ENCODE measurements around the gene RTKN2. TPM values are rescaled to one million over a fixed set of nuclear protein-coding genes. Genes with fewer than 3 reads are reported as not detected.

Gene RTKN2
- total RNA-seq, 2 donors from 2014 or later, result 11.5 to 19.1 TPM

GRCh38 chr10:62306663-62307062, 38.0 kb upstream of the RTKN2 start:
- 91 to 95% methylated on average over 6 to 9 of the region's 9 CpGs for WGBS, 2 experiments (ENCODE audit: insufficient coverage in 1 of 2, insufficient read length in 1 of 2)
- no peak overlapping the region for H3K4me3 ChIP-seq (ENCODE audit: low read length)
- peaks cover 6% of the 10 kb centered on the region for H3K4me1 Mint-ChIP-seq
- H3K4me3 Mint-ChIP-seq, result no peak overlapping the region
- no peak overlapping the region for H3K27ac Mint-ChIP-seq
- no peaks in the 10 kb centered on the region for H3K4me1 ChIP-seq (ENCODE audit: control insufficient read depth, insufficient read depth, low read length)
- H3K9me3 ChIP-seq (ENCODE audit: control insufficient read depth, low read length), result no peaks in the 10 kb centered on the region
- H3K36me3 Mint-ChIP-seq (ENCODE audit: low read depth), result no peaks in the 10 kb centered on the region
- no peaks in the 10 kb centered on the region for H3K9me3 Mint-ChIP-seq
- no peak overlapping the region for H3K27ac ChIP-seq (ENCODE audit: low read depth, low read length)
- H3K27me3 ChIP-seq (ENCODE audit: control insufficient read depth, insufficient read depth, low read length, poor library complexity, severe bottlenecking), result no peaks in the 10 kb centered on the region
- no peaks in the 10 kb centered on the region for H3K36me3 ChIP-seq (ENCODE audit: control insufficient read depth, insufficient read depth, low read length)
- no peak for TF ChIP-seq CTCF (conservative IDR thresholded peaks at IDR 0.05)
- DNase-seq, result no peak
- H3K9ac ChIP-seq (ENCODE audit: extremely low read depth, low read length, poor library complexity, severe bottlenecking), result no peak overlapping the region
- peaks cover 1% of the 10 kb centered on the region for H3K27me3 Mint-ChIP-seq (ENCODE audit: insufficient read depth)

- H3K9me3 Mint-ChIP-seq, result peaks cover 2% of the 10 kb centered on the region
- H3K27ac Mint-ChIP-seq, result no peak overlapping the region
- Histone ChIP-seq H3K36me3 (ENCODE audit: control insufficient read depth, insufficient read depth, low read length) (no peaks in the 10 kb centered on the region), H3K9me3 (ENCODE audit: control insufficient read depth, low read length) (no peaks in the 10 kb centered on the region), H3K27me3 (ENCODE audit: control insufficient read depth, insufficient read depth, low read length, poor library complexity, severe bottlenecking) (no peaks in the 10 kb centered on the region), H3K27ac (ENCODE audit: low read depth, low read length) (no peak overlapping the region), H3K9ac (ENCODE audit: extremely low read depth, low read length, poor library complexity, severe bottlenecking) (no peak overlapping the region), H3K4me3 (ENCODE audit: low read length) (no peak overlapping the region), H3K4me1 (ENCODE audit: control insufficient read depth, insufficient read depth, low read length) (no peaks in the 10 kb centered on the region)
- peaks cover 1% of the 10 kb centered on the region for H3K27me3 Mint-ChIP-seq (ENCODE audit: insufficient read depth)
- no peak for TF ChIP-seq CTCF (conservative IDR thresholded peaks at IDR 0.05)
- 67 to 100% methylated on average over 1 of the region's 1 CpG for WGBS, 2 experiments (ENCODE audit: insufficient coverage in 1 of 2, insufficient read length in 1 of 2)
- no peak overlapping the region for H3K4me3 Mint-ChIP-seq
- DNase-seq, result no peak
- no peaks in the 10 kb centered on the region for H3K36me3 Mint-ChIP-seq (ENCODE audit: low read depth)
- H3K4me1 Mint-ChIP-seq, result peaks cover 6% of the 10 kb centered on the region
Measured at GRCh38 chr10:62305813-62306212, 37.2 kb upstream of the RTKN2 start.

- no peaks in the 10 kb centered on the region for H3K36me3 ChIP-seq (ENCODE audit: control insufficient read depth, insufficient read depth, low read length)
- no peaks in the 10 kb centered on the region for H3K36me3 Mint-ChIP-seq (ENCODE audit: low read depth)
- DNase-seq, result no peak
- no peaks in the 10 kb centered on the region for H3K4me1 ChIP-seq (ENCODE audit: control insufficient read depth, insufficient read depth, low read length)
- H3K9ac ChIP-seq (ENCODE audit: extremely low read depth, low read length, poor library complexity, severe bottlenecking), result no peak overlapping the region
- H3K27me3 ChIP-seq (ENCODE audit: control insufficient read depth, insufficient read depth, low read length, poor library complexity, severe bottlenecking), result no peaks in the 10 kb centered on the region
- H3K27ac Mint-ChIP-seq, result no peak overlapping the region
- no peak overlapping the region for H3K4me3 Mint-ChIP-seq
- 97 to 100% methylated on average over 1 to 7 of the region's 7 CpGs for WGBS, 2 experiments (ENCODE audit: insufficient coverage in 1 of 2, insufficient read length in 1 of 2)
- H3K9me3 Mint-ChIP-seq, result peaks cover 2% of the 10 kb centered on the region
- H3K4me1 Mint-ChIP-seq, result peaks cover 5% of the 10 kb centered on the region
- no peak overlapping the region for H3K27ac ChIP-seq (ENCODE audit: low read depth, low read length)
- no peak overlapping the region for H3K4me3 ChIP-seq (ENCODE audit: low read length)
- peaks cover 1% of the 10 kb centered on the region for H3K27me3 Mint-ChIP-seq (ENCODE audit: insufficient read depth)
- TF ChIP-seq CTCF (conservative IDR thresholded peaks at IDR 0.05), result no peak
- no peaks in the 10 kb centered on the region for H3K9me3 ChIP-seq (ENCODE audit: control insufficient read depth, low read length)
Measured at GRCh38 chr10:62303922-62304321, 35.3 kb upstream of the RTKN2 start.
